Stimulated activated CD8-positive, alpha-beta memory T cell treated with anti-CD3 and anti-CD28 coated beads, Interleukin-4, amount 100 ng/mL, for 48 hours (primary cell): ENCODE data around the gene OGFOD3.

ENCODE experiments used
- DNase-seq: peaks from one replicate; pipeline ENCODE4 v3.0.0-alpha.2; 2020

Gene OGFOD3

DNA sequence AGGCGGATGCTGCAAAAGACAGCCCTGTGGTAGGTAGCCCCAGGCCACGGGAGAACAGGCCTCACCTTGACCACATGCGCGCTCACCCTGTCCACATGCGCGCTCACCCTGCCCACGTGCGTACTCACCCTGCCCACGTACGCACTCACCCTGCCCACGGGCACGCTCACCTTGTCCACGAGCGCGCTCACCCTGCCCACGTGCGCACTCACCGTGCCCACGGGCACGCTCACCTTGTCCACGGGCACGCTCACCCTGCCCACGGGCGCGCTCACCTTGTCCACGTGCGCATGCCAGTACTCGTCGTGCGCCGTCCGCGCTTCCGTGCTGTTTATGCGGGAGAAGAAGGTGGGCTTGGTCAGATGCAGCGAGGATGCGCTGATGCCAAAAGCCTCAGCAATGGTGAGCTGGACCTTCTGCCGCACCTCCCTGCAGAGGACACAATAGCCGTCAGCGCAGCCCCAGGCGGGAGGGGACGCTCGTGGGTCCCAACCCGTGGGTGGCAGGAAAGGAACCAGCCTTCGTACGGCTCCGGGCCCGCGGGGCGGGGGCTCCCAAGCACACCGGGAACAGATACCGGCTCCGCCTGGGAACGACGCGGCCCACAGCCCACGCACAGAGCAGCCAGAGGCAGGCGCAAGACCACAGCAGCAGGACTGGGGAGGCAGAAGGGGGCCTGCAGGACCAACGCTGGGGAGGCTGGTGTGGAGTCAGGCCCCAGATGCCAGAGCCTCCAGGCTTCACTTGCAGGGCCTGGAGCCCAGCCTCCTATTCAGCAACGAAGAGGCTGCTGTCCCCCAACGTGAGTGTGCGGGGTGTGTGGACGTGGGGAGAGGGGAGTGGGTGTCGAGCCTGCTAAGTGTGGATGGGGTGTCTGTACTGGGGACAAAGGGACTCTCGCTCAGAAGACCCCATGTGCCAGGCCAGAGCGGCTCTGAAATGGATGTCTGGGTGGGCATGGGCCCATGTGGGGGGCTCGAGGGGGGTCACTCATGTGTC is 14.4 kb downstream of the OGFOD3 start:
- no peak for DNase-seq

DNA sequence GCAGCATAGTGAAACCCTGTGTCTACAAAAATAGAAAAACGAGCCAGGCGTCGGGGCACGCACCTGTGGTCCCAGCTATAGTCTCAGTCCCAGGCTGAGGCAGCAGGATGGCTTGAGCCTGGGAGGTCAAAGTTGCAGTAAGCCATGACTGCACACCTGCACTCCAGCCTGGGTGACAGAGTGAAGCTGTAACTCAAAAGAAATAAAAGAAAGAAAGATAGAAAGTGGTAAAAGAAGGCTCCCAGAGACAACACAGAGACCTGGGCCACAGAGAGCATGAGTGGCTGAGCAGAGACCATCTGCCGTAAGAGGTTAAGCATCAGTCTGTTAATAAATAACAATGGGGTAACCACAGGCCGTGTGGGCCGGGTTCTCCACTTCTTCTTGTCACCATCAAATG is 15.5 kb downstream of the OGFOD3 start:
- DNase-seq, result no peak

DNA sequence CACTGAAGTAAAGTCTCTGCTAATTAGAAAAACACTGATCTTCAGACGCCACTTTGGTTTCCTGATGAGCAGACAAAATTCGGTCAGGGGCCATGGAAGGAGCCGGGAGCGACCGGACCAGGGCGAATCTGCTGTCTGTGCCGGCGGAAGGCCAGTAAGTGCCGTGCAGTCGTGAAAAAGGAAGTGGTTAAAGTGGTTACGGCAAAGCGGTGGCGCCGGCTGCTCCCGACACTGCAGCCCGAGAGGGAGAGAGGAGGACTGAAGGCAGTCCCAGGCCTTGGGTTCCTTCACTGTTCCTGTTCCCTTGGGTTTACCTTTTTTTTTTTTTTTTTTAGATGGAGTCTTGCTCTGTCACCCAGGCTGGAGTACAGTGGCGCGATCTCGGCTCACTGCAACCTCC is 17.6 kb downstream of the OGFOD3 start:
- DNase-seq, result peak; percentile 70

DNA sequence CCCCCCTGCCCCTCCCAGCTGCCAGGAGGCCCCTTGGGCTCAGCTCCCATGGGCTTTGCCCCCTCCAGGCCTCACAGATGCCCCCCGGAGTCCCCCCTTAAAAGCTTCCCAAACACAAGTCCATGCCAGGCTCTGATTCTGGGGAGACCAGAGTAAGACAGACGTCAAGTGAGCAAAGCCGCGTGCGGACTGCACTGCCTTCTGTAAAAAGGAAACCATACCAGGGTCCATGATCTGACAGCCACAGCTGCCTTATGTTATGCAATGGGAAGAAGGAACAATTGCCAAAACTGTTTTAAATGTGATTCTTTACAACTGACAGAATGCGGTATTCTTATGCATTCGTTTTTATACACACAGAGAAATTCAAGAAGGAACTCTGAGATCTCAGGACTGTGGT is 18.2 kb downstream of the OGFOD3 start:
- DNase-seq, result no peak

DNA sequence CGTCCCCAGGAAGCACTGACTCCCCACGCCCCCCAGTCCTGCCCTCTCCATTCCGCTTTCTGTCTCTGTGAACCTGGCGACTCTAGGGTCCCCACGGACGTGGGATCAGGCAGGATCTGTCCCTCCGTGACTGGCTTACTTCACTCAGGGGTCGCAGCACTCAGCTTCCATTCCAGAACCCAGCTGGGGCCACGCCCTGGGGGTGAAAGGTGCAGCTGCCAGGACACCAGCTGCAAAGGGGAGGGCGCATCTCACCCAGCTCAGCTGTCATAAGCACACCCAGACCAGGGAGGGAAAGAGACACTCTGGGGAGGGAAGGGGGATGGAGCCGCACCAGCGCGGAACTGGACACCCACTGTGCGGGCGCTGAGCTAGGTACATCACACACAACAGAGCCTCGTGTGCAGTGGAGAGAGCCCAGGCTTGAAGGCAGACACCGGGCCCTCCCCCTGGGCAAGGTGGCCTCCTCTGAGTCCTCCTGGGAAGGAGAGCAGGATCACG is 18.7 kb downstream of the OGFOD3 start:
- DNase-seq, result no peak

DNA sequence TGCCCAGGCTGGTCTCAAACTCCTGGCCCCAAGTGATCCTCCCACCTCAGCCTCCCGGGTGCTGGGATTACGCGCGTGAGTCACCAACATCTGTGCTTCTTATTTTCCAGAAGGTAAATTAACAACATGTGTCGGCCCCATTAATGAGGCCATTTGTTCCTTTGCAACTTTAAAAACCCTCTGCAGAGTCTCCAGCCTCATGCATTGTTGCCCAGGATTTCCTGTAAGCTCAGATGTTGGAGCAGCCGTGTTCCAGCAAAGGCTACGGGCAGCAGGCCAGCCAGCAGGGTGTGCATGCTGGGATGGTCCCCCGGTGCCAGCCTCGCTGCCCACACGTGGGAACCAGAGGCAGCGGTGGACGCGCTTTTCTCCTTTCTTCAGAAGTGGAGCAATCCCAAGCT is 19.3 kb downstream of the OGFOD3 start:
- no peak for DNase-seq

DNA sequence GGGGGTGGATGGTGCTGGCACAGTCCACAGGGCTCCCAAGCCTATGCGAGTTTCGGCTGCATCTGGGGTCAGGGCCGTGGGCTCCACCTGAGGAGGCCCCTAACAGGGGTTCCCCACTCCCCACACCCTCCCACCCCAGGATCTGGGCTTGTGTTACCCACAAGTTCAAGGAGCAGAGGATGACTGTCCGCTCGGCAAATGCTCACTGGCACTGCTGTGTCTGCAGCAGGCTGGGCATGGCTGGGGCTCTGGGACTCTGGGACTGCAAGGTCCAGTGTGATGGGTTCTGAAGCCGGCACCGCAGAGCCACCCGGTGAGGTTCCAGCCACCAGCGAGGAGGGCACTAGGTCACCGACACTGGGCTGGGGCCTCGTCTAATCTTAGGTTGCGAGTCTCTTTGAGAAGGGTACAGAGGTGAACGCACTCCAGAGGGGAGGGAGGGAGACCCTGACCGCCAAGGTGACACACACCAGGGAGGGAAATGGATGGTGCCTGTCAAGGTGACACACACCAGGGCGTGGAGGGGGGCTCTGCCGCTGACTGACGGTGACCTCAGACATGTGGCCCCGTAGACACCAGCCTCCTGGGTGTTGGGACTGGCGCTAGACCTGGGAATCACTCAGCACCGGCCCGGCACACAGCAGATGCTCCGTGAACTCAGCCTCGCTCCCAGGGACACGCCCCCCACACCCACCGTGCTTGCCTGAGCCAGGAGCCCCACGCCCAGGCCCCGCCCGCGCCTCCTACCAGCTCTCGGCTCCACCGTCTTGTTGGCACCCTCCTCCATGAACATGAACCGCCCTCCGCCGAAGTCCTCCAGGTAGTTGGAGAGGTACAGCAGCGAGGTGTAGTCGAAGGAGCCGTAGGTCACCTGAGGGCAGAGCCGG is 20.7 kb downstream of the OGFOD3 start:
- no peak for DNase-seq

DNA sequence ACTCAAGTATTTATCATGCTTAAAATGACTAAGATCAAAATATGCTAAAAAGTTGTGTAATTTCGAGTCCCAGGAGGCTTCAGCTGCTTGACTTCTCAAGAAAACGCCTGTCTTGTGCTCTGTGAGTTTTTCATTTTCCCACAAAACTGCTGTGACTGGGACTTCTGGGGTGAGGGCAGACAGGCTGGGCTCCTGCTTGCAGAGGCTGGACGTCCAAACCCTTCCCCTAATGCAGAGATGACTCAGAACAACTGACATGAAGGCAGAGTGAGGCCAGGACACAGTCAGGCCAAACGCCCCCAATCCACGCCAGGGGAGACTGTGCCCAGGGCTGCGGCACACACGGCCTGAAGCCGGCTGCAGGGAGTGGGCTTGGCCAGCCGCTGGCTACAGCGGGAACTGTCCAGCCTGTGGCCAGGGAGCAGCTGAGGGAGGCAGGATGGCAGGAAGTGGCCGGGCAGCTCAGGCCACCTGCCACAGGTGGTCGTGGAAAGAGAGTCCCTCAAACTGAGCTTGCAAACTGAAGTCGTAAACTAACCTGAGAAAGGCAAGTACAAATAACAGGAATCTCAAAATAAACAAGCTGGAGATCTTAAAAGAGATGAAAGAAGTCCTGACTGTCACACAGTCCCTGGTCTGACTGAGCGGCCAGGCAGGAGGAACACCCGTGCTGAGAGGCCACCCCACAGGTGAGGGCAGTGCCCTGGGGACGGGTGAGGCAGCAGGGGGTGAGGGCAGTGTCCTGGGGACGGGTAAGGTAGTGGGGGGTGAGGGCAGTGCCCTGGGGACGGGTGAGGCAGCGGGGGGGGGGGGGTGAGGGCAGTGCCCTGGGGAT is 21.6 kb downstream of the OGFOD3 start:
- DNase-seq, result no peak

DNA sequence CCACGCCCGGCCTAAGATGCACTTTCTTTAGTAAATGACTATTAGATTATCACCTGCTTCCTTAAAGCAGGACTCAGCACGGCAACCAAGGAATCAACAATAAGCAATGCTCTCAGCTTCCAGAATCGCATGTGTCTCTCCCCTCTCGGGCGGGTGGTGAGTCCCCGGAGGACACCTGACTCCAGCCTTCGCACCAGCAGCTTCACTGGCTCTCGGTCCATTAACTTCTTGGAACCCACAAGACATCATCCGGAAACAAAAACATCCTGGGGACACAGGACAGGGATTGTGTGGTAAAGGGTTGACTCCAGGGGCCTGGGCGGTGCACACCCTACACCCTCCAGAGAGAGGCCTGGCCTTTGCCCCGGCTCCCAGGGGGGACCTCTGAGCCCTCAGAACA is 24.1 kb downstream of the OGFOD3 start:
- DNase-seq, result no peak

DNA sequence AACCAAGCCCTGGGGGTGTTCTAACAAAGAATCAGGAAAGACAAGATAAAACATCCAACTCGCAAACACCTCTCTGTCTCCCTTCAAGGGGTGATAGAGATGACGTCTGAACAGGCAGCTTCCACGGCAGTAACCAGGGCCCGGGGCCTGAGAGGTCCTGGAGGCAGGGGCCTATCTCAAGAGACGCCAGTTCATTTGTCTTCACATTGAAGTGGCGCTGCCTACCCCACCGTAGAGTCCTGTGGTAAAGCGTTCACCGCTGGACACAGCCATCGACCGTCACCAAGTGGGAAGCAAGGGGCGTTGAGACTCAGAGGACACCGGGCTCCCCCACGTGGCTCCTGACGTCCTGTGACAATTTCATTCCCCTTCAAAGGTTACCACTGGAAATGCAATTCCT is 25.4 kb downstream of the OGFOD3 start:
- DNase-seq, result no peak

DNA sequence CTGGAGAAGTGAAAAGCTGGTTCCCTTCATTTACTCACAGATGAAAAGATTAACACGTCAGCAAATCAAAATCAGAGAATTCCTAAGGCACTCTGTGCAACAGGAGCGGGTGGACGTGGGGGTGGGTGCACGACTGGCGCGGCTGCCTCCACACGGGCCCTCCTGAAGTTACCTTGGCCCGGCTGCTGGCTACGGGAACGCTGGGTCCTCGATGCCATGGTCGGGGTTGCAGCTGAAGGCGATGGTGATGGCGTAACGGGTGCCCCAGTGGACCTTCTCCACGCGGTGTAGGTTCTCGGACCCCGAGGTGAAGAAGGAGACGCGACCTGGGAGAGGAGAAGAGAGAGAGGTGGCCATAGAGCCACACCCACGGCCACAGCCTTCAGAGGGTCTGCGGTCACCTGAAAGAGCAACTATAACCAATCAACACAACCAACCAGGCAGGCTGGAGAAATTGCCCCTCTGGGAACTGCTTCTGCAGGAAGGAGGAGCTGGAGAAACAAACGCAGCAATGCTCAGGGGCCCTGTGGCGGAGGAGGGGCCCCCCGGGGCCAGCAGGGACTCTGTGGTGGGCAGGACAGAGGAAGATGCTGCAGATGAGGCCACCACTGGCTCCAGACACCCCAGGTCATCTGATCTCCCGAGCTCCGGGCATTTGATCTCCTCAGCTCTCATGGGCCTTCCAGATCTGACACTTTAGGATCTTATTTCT is 26.0 kb downstream of the OGFOD3 start:
- no peak for DNase-seq

DNA sequence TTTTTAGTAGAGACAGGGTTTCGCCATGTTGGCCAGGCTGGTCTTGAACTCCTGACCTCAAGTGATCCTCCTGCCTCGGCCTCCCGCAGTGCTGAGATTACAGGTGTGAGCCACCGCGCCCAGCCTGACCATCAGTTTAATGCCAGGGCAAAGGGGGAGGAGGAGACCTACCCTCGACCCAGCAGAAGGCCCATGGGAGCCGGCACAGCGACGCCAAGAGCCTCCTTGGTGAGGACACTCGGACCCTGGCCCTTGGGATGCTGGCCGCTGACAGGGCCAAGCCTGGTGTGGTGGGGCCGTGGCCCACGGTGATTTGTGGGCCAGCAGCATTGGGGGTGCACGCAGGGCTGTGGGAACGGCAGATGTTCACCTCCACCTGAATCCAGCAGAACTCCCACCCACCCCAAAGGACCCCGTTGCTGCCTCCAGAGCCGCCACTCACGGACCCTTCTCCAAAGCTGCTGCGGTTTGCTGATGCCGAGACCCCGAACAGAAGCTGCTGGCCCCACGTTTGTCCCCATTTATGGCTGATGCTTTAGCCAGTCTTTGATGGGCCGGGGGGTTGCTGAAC is 26.8 kb downstream of the OGFOD3 start:
- no peak for DNase-seq

DNA sequence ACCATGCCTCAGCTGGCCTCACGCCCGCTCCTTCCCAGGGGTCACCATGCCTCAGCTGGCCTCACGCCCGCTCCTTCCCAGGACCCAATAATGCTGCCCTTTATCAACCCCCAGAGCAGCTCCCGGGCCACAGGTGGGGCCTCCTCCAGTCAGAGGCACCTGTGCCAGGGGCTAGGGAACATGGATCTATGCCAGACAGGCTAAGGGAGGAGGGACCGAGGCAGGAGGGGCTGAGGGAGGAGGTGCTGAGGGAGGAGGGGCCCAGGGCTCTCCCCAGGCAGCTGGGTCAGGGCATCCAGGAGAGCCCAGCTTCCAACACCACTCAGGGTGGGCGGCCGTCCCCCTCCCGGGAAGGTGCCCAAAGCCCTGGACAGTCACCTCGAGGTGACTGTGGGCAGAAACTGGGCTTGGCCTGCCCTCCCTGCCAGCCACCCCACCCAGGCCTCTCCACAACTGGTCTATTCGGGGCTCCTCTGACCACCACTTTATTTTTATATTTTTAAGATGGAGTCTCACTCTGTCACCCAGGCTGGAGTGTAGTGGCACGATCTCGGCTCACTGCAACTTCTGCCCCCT is 27.4 kb downstream of the OGFOD3 start:
- no peak for DNase-seq

DNA sequence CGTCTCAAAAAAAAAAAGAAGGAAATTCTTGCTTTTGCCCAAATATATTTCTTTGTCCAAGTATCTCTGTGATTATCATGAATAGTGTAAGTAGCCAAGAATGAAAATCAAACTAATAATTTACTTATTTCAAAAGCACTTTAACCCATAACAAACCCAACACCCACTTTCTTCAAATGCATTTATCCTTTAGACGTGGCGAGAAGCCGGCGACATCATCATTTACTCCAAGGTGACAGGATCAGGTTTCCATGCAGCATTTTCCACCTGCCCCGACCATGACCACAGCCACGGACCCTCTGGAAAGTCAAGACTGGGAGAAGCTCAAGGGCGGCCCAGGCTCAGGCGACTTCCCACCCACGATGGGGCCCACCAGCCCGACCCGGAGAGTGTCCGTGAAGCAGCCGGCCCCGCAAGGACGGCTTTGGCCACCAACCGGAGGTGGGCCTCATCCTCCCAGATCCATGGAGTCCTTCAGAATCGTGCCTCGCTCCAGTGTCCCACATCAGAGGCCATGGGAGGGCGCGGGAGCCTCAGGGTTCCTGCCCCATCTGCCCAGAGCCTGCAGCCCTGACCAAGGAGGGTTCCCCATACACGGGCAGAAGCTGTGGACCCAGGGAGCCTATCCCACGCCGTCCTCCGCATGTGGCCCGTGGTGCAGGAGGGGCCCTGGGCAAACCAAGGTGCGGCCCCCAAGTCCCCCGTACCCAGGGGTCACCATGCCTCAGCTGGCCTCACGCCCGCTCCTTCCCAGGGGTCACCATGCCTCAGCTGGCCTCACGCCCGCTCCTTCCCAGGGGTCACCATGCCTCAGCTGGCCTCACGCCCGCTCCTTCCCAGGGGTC is 28.1 kb downstream of the OGFOD3 start:
- no peak for DNase-seq

DNA sequence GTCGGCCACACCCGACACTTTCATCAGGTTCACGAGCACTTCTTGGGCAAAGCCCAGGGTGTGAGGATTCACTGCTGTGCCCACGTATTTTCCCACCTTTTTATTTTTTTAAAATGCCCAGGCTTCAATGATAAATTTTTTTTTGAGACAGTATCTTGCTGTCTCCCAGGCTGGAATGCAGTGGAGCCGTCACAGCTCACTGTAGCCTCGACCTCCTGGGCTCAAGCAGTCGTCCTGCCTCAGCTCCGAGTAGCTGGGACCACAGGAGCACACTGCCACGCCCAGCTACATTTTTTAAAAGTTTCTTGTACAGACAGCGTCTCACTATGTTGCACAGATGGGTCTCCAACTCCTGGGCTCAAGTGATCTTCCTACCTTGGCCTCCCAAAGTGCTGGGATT is 29.0 kb downstream of the OGFOD3 start:
- DNase-seq, result no peak

DNA sequence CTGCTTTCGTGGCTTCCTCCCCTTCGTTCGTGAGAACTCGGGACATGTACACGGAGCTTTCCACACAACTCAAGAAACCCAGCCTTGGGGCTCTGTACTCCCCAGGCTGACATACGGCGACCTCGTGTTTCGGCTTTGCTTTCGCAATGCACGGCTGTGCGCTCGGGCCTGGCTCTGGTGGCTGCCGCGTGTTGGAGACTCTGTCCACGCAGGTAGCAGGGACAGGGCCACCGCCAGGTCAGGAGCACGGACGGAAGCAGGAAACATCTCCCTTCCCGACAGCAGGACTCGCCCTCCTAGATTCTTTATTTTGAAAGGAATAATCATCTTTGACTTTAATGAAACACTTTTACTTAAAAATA is 29.5 kb downstream of the OGFOD3 start:
- DNase-seq, result no peak

DNA sequence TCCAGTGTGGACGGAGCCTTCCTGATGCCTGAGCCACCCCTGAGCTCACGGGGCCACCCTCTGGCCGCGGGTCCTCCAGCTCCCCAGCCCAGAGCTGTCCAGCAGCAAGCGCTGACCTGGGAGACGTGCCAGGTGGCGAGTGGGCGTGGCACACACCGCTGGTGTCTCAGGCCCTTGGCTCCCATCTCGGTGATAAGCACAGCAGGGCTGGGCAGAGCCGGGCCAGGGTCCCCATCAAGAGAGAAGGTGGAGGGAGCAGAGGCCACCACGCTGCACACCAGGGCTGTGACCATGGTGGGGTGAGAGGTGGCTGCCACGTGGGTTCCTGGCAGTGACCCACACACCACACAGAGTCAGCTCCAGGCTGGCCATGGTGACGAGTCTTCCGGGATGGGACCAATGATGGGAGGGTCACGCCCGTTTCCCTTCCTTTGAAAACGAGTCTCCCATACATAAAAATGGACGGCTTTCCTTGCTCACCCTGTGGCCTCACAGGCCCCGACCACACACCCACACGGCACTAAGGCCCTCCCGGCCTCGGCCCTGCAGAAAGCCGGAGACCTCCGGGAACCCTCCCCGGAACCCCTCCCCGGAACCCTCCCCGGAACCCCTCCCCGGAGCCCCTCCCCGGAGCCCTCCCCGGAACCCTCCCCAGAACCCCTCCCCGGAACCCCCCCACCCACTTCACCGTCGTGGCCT is 30.0 kb downstream of the OGFOD3 start:
- no peak for DNase-seq

DNA sequence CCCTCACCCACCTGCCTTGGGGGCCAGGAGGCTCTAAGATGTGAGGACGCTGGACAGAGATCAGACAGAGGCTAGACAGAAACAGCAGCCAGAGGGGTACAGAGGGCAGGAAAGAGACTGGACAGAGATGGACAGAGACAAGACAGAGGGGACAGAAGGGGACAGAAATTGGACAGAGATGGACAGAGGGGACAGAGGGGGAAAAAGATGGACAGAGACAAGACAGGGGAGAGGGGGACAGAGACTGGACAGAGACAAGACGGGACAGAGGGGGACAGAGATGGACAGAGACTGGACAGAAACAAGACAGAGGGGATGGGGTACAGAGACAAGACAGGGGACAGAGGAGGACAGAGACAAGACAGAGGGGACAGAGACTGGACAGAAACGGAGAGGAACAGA is 30.7 kb downstream of the OGFOD3 start:
- no peak for DNase-seq

DNA sequence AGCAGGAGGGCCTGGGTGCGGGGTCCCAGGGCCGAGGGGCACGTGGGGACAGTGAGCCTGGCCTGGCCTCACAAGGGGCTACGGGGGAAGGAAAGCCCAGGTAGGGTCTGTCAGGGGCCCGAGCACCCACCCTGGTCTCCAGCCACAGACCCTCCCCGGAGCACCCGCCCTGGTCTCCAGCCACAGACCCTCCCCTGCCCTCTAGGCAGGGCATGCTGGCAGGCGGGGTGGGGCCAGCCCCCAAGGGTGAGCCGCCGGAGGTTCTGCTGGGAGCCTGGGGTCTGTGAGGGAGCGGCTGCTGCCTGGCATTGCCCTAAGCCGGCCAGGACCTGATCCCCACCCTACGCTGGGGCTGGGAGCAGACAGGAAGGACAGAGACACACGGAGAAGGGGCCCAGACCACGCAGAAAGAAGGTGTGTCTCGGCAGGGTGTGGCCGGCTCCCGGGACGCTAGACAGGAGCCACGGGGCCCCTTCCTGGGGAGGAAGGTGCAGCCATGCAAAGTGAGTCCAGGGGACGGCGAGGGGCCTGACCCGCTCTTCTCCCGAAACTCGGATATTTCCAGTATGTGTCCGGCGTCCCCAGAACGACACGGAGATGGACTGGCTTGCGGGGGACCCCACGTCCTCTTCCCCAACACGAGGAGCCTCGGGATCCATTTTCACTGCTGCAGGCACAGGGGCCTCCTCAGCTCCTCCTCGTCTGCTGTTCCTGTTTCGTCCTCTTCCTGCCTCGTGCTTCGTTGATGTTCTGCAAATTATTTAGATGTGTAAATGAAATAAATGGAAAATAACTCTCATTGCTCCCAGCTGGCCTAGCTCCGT is 31.3 kb downstream of the OGFOD3 start:
- DNase-seq, result no peak
